Liver (tissue), 9 donors: ENCODE results near the gene SLC44A1. TPM values are rescaled to one million over a fixed set of nuclear protein-coding genes. Genes with fewer than 3 reads are reported as not detected.

Experiments
- DNase-seq: peaks from one replicate; pipeline ENCODE4 v3.0.0-alpha.2; 2017; ENCODE audit warnings: low spot score
- H3K27ac ChIP-seq, 2 donors: one replicate each; pipeline ENCODE4 v1.7.0; 2013; ENCODE audit warnings: inconsistent platforms in 2 of 2, low read length in 2 of 2, control low read depth in 1 of 2, low read depth in 1 of 2, mild to moderate bottlenecking in 1 of 2
- H3K27me3 ChIP-seq, 4 donors: one replicate each; pipeline versions ENCODE4 v1.6.1 to v1.7.0; 2013; ENCODE audit warnings: low read length in 3 of 4, inconsistent platforms in 1 of 4, mild to moderate bottlenecking in 1 of 4, moderate library complexity in 1 of 4; ENCODE audit not compliant: control insufficient read depth in 4 of 4, insufficient read depth in 4 of 4
- H3K36me3 ChIP-seq, 4 donors: one replicate each; pipeline versions ENCODE4 v1.6.1 to v1.7.0; 2013; ENCODE audit warnings: low read length in 3 of 4, mild to moderate bottlenecking in 3 of 4, low read depth in 1 of 4, moderate library complexity in 1 of 4; ENCODE audit not compliant: control insufficient read depth in 4 of 4, insufficient read depth in 3 of 4
- H3K4me1 ChIP-seq, 4 donors: one replicate each; pipeline versions ENCODE4 v1.6.1 to v1.7.0; 2013; ENCODE audit warnings: low read length in 3 of 4, mild to moderate bottlenecking in 3 of 4, moderate library complexity in 1 of 4; ENCODE audit not compliant: control insufficient read depth in 4 of 4, insufficient read depth in 4 of 4
- H3K4me3 ChIP-seq, 3 donors: one replicate each; pipeline versions ENCODE4 v1.6.1 to v1.7.0; 2013; ENCODE audit warnings: low read length in 3 of 3, control low read depth in 1 of 3, low read depth in 1 of 3, mild to moderate bottlenecking in 1 of 3
- H3K9ac ChIP-seq, 2 donors: one replicate each; pipeline ENCODE4 v1.7.0; 2013; ENCODE audit warnings: low read length in 2 of 2, mild to moderate bottlenecking in 2 of 2, moderate library complexity in 2 of 2, control low read depth in 1 of 2, low read depth in 1 of 2
- H3K9me3 ChIP-seq, 4 donors: one replicate each; pipeline versions ENCODE4 v1.6.1 to v1.7.0; 2013; ENCODE audit warnings: low read length in 3 of 4; ENCODE audit not compliant: control insufficient read depth in 4 of 4
- ATF3 ChIP-seq: IDR thresholded peaks from 2 replicates; pipeline ENCODE4 v1.6.1; 2016; ENCODE audit warnings: antibody characterized with exemption
- CTCF ChIP-seq: fragments of 150-350 bp; IDR thresholded peaks from 2 replicates; pipeline ENCODE4 v1.5.1; 2017; ENCODE audit warnings: improper control_type of control experiment, low read depth, low read length; ENCODE audit not compliant: missing input control
- EGR1 ChIP-seq, 2 donors: IDR thresholded peaks; 2 replicates each; pipeline ENCODE4 v1.6.1; 2016 to 2018; ENCODE audit warnings: antibody characterized with exemption in 2 of 2, low read depth in 2 of 2
- FOXA1 ChIP-seq: IDR thresholded peaks from 2 replicates; pipeline ENCODE4 v1.6.1; 2016; ENCODE audit warnings: antibody characterized with exemption
- FOXA2 ChIP-seq: IDR thresholded peaks from 2 replicates; pipeline ENCODE4 v1.6.1; 2016; ENCODE audit warnings: antibody characterized with exemption
- GABPA ChIP-seq, 2 donors: IDR thresholded peaks in 1 of 2; conservative IDR thresholded peaks in 1 of 2; 2 replicates each; pipeline ENCODE4 v1.6.1; 2016; ENCODE audit warnings: antibody characterized with exemption in 2 of 2, mild to moderate bottlenecking in 1 of 2, moderate library complexity in 1 of 2
- HNF4G ChIP-seq: IDR thresholded peaks from 2 replicates; pipeline ENCODE4 v1.6.1; 2016; ENCODE audit warnings: antibody characterized with exemption
- JUND ChIP-seq, 2 donors: IDR thresholded peaks; 2 replicates each; pipeline ENCODE4 v1.6.1; 2016; ENCODE audit warnings: antibody characterized with exemption in 2 of 2
- NR2F2 ChIP-seq: IDR thresholded peaks from 2 replicates; pipeline ENCODE4 v1.6.1; 2016; ENCODE audit warnings: antibody characterized with exemption
- RAD21 ChIP-seq, 2 donors: IDR thresholded peaks; 2 replicates each; pipeline ENCODE4 v1.6.1; 2016; ENCODE audit warnings: antibody characterized with exemption in 2 of 2, mild to moderate bottlenecking in 2 of 2
- RXRA ChIP-seq, 2 donors: IDR thresholded peaks; 2 replicates each; pipeline ENCODE4 v1.6.1; 2017 to 2018; ENCODE audit warnings: antibody characterized with exemption in 2 of 2, mild to moderate bottlenecking in 1 of 2
- SP1 ChIP-seq: IDR thresholded peaks from 2 replicates; pipeline ENCODE4 v1.6.1; 2018; ENCODE audit warnings: antibody characterized with exemption, mild to moderate bottlenecking
- TAF1 ChIP-seq: conservative IDR thresholded peaks from 2 replicates; pipeline ENCODE4 v1.6.1; 2016; ENCODE audit warnings: antibody characterized with exemption, mild to moderate bottlenecking
- YY1 ChIP-seq: IDR thresholded peaks from 2 replicates; pipeline ENCODE4 v1.6.1; 2016; ENCODE audit warnings: antibody characterized with exemption, mild to moderate bottlenecking
- WGBS: extraction: QIAGEN DNeasy Blood & Tissue Kit; methylation state at CpG from one replicate; pipeline ENCODE4 v1.1.7; 2013; 5-methylcytosine and 5-hydroxymethylcytosine counted together
- polyA plus RNA-seq, 2 donors: library from polyadenylated mRNA; stranded (reverse) in 1 of 2; unstranded in 1 of 2; fragments of 200-250 nt in 1 of 2; fragments of >200 nt in 1 of 2; fragmentation: Nextera tagmentation in 1 of 2; extraction: Ambion mirVana in 1 of 2; gene quantifications; one replicate each; pipeline versions ENCODE4 v1.2.1 to v1.2.3, GENCODE V29; 2013 to 2015
- total RNA-seq, 2 donors: library from RNA; depleted of rRNA; stranded (reverse); fragments of >200 nt; gene quantifications; one replicate each; pipeline ENCODE4 v1.2.3, GENCODE V29; 2014
- TF ChIP-seq, protein P1 (sequence below): IDR thresholded peaks from 2 replicates; pipeline ENCODE4 v1.6.1; 2016; ENCODE audit warnings: antibody characterized with exemption
- TF ChIP-seq, protein P2 (sequence below): IDR thresholded peaks from 2 replicates; pipeline ENCODE4 v1.6.1; 2016; ENCODE audit warnings: antibody characterized with exemption
- TF ChIP-seq, protein P3 (sequence below): IDR thresholded peaks from 2 replicates; pipeline ENCODE4 v1.6.1; 2016; ENCODE audit warnings: antibody characterized with exemption, mild to moderate bottlenecking
- donor health status: healthy.
- donor health status: healthy.
- donor health status: healthy.
- donor health status: healthy.
- donor health status: healthy.

Gene SLC44A1
- total and polyA plus RNA-seq, 4 donors: 18.1 to 73.1 (median 53.1) TPM

DNA sequence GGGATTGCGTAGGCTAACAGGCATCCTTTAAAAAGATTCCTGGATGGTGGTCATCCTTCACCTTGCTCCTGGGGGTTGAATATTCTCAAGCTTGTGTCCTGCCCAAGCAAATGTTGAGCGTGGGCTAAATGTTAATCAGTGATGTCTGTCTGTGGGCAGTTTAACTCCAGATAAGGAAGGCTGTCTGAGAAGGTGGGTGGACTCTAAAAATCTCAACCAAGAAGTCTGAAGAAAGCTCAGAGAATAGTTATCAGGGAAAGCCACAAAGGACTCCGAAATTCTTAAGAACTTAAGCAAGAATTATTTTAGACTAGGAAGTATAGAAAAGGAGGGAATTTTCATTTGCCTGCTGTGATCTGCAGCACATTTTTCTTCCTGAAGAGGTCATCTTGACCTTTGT lies 125.5 kb downstream of the SLC44A1 start:
- Histone ChIP-seq H3K9ac (no peak overlapping the region), H3K9me3 (no peaks in the 10 kb centered on the region), H3K36me3 (peaks cover 7 to 18% (median 15%) of the 10 kb centered on the region in 4 donors), H3K4me1 (no peaks in the 10 kb centered on the region), H3K4me3 (no peak overlapping the region), H3K27me3 (no peaks in the 10 kb centered on the region), H3K27ac (no peak overlapping the region)
- no peak for DNase-seq
- TF ChIP-seq HNF4G: no peak
- TF ChIP-seq, protein P1, sequence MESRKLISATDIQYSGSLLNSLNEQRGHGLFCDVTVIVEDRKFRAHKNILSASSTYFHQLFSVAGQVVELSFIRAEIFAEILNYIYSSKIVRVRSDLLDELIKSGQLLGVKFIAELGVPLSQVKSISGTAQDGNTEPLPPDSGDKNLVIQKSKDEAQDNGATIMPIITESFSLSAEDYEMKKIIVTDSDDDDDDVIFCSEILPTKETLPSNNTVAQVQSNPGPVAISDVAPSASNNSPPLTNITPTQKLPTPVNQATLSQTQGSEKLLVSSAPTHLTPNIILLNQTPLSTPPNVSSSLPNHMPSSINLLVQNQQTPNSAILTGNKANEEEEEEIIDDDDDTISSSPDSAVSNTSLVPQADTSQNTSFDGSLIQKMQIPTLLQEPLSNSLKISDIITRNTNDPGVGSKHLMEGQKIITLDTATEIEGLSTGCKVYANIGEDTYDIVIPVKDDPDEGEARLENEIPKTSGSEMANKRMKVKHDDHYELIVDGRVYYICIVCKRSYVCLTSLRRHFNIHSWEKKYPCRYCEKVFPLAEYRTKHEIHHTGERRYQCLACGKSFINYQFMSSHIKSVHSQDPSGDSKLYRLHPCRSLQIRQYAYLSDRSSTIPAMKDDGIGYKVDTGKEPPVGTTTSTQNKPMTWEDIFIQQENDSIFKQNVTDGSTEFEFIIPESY: no peak
- no peak for TF ChIP-seq YY1
- TF ChIP-seq SP1: no peak
- WGBS: 96% methylated on average over 3 of the region's 3 CpGs

DNA sequence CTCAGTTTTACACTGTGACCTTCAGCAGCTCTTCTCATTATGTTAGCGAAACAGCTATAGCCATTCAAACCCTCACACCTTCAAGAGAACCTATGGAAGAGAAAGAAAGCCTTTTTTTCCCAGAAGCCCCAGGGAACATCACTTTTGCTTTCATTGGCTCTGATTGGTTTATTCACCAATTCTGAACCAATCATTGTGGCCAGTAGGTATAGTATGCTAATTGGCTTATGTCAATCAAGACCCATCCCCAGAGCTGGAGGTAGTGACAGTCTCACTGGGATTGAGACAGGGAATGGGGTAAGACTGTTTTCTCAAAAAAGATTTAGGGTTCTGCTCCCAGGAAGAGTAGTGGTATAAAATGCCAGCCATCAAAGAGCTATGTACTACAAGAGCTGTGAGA lies 129.3 kb downstream of the SLC44A1 start:
- TF ChIP-seq JUND (IDR thresholded peaks at IDR 0.05) (no peak), RAD21 (IDR thresholded peaks at IDR 0.05) (no peak), FOXA2 (no peak), TAF1 (no peak), ATF3 (no peak), SP1 (no peak), EGR1 (IDR thresholded peaks at IDR 0.05; ENCODE audit: low read depth in 2 of 2) (no peak), YY1 (no peak), NR2F2 (no peak), FOXA1 (no peak), HNF4G (no peak), GABPA (IDR thresholded peaks at IDR 0.05 in 1 of 2, conservative IDR thresholded peaks at IDR 0.05 in 1 of 2) (no peak)
- TF ChIP-seq, protein P2, sequence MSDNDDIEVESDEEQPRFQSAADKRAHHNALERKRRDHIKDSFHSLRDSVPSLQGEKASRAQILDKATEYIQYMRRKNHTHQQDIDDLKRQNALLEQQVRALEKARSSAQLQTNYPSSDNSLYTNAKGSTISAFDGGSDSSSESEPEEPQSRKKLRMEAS: no peak
- TF ChIP-seq, protein P1: no peak
- Histone ChIP-seq H3K4me1 (no peaks in the 10 kb centered on the region), H3K4me3 (no peak overlapping the region), H3K27me3 (no peaks in the 10 kb centered on the region), H3K27ac (no peak overlapping the region), H3K9ac (no peak overlapping the region), H3K36me3 (peaks cover 4 to 19% (median 9%) of the 10 kb centered on the region in 4 donors), H3K9me3 (no peaks in the 10 kb centered on the region)
- DNase-seq: no peak
- whole genome bisulfite sequencing: 97% methylated on average over 1 of the region's 1 CpG

- Histone ChIP-seq H3K27me3 (no peaks in the 10 kb centered on the region), H3K27ac (no peak overlapping the region), H3K36me3 (peaks cover 2 to 16% (median 5%) of the 10 kb centered on the region in 4 donors), H3K9me3 (no peaks in the 10 kb centered on the region), H3K4me3 (no peak overlapping the region), H3K4me1 (no peaks in the 10 kb centered on the region), H3K9ac (no peak overlapping the region)
- 99% methylated on average over 4 of the region's 4 CpGs for WGBS
- no peak for DNase-seq
- TF ChIP-seq, protein P3, sequence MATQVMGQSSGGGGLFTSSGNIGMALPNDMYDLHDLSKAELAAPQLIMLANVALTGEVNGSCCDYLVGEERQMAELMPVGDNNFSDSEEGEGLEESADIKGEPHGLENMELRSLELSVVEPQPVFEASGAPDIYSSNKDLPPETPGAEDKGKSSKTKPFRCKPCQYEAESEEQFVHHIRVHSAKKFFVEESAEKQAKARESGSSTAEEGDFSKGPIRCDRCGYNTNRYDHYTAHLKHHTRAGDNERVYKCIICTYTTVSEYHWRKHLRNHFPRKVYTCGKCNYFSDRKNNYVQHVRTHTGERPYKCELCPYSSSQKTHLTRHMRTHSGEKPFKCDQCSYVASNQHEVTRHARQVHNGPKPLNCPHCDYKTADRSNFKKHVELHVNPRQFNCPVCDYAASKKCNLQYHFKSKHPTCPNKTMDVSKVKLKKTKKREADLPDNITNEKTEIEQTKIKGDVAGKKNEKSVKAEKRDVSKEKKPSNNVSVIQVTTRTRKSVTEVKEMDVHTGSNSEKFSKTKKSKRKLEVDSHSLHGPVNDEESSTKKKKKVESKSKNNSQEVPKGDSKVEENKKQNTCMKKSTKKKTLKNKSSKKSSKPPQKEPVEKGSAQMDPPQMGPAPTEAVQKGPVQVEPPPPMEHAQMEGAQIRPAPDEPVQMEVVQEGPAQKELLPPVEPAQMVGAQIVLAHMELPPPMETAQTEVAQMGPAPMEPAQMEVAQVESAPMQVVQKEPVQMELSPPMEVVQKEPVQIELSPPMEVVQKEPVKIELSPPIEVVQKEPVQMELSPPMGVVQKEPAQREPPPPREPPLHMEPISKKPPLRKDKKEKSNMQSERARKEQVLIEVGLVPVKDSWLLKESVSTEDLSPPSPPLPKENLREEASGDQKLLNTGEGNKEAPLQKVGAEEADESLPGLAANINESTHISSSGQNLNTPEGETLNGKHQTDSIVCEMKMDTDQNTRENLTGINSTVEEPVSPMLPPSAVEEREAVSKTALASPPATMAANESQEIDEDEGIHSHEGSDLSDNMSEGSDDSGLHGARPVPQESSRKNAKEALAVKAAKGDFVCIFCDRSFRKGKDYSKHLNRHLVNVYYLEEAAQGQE: no peak
- TF ChIP-seq RAD21 (IDR thresholded peaks at IDR 0.05) (no peak), RXRA (IDR thresholded peaks at IDR 0.05) (no peak), ATF3 (no peak), FOXA2 (no peak), EGR1 (IDR thresholded peaks at IDR 0.05; ENCODE audit: low read depth in 2 of 2) (no peak), FOXA1 (no peak), HNF4G (no peak), SP1 (no peak), GABPA (IDR thresholded peaks at IDR 0.05 in 1 of 2, conservative IDR thresholded peaks at IDR 0.05 in 1 of 2) (no peak), YY1 (no peak), JUND (IDR thresholded peaks at IDR 0.05) (no peak), CTCF (no peak), NR2F2 (no peak)
Observed at GRCh38 chr9:105375323-105375722, 130.9 kb downstream of the SLC44A1 start.
